GM06990 (cell line): ENCODE data around the gene TMEM258.
A peak's percentile ranks its signal among the peaks of the same experiment; 100 is the strongest.

Source experiments
- DNase-seq: peaks from one replicate; pipeline ENCODE4 v3.0.0-alpha.2; 2011; ENCODE audit not compliant: insufficient read length; ENCODE audit errors: extremely low read depth
- H3K27me3 ChIP-seq: replicated peaks from 2 replicates; pipeline ENCODE4 v1.6.0; 2011; ENCODE audit warnings: low read length; ENCODE audit not compliant: control insufficient read depth, insufficient read depth
- H3K36me3 ChIP-seq: 2 replicates; pipeline ENCODE4 v1.5.1; 2011; ENCODE audit warnings: low read length; ENCODE audit not compliant: control insufficient read depth, insufficient read depth
- H3K4me3 ChIP-seq: replicated peaks from 2 replicates; pipeline ENCODE4 v1.5.1; 2011; ENCODE audit warnings: low read depth, mild to moderate bottlenecking, control low read depth, low read length
- CTCF ChIP-seq: IDR thresholded peaks from 2 replicates; pipeline ENCODE4 v1.5.1; 2011; ENCODE audit warnings: low read length, control low read depth, mild to moderate bottlenecking, inconsistent platforms; ENCODE audit not compliant: insufficient read depth, poor library complexity, severe bottlenecking

The TMEM258 gene

GRCh38 chr11:61756147-61756451 is 36.3 kb downstream of the TMEM258 start:
- Histone ChIP-seq H3K4me3 (no peak overlapping the region), H3K36me3 (no peaks in the 10 kb centered on the region), H3K27me3 (peaks cover 2% of the 10 kb centered on the region)
- no peak for TF ChIP-seq CTCF
- no peak for DNase-seq

- TF ChIP-seq CTCF, result no peak
- DNase-seq, result no peak
- Histone ChIP-seq H3K36me3 (no peaks in the 10 kb centered on the region), H3K4me3 (no peak overlapping the region), H3K27me3 (peaks cover 2% of the 10 kb centered on the region)
These were observed 37.6 kb downstream of the TMEM258 start for GRCh38 chr11:61754534-61755482.

- peaks cover 2% of the 10 kb centered on the region for H3K27me3 ChIP-seq
- H3K4me3 ChIP-seq, result no peak overlapping the region
- no peaks in the 10 kb centered on the region for H3K36me3 ChIP-seq
- DNase-seq, result no peak
- TF ChIP-seq CTCF, result no peak
These were observed 38.7 kb downstream of the TMEM258 start for GRCh38 chr11:61753672-61754071.

GRCh38 chr11:61752925-61753521 is 39.4 kb downstream of the TMEM258 start:
- no peak for DNase-seq
- Histone ChIP-seq H3K4me3 (no peak overlapping the region; the same call in 1 of the 2 replicates), H3K36me3 (no peaks in the 10 kb centered on the region), H3K27me3 (peaks cover 2% of the 10 kb centered on the region)
- no peak for TF ChIP-seq CTCF

GRCh38 chr11:61752117-61752924 is 40.1 kb downstream of the TMEM258 start, which contains the start of gene MYRF:
Gene MYRF (plus strand): TSS chr11:61752636. CDS start chr11:61752745, 109 bp downstream.
- peak within 1 kb of the TSS; percentile 27 for H3K4me3 ChIP-seq
- peak; percentile 40 for DNase-seq
- H3K27me3 ChIP-seq, result peaks cover 2% of the 10 kb centered on the region
- no peak for TF ChIP-seq CTCF
- no peaks in the 10 kb centered on the region for H3K36me3 ChIP-seq
